GM12865 (cell line): ENCODE data around the gene DCDC2C.

ENCODE experiments used
- DNase-seq: peaks from one replicate; pipeline ENCODE4 v3.0.0; 2010; ENCODE audit warnings: low read depth
- H3K4me3 ChIP-seq: 2 replicates; pipeline ENCODE4 v1.5.1; 2011; ENCODE audit warnings: mild to moderate bottlenecking, low read depth, low read length, control low read depth
- CTCF ChIP-seq: IDR thresholded peaks from 2 replicates; pipeline ENCODE4 v1.5.1; 2011; ENCODE audit warnings: low read length, control low read depth, low read depth, inconsistent platforms; ENCODE audit not compliant: insufficient read depth; ENCODE audit errors: missing control alignments

DCDC2C gene

GRCh38 chr2:3768960-3769765 lies 65.8 kb downstream of the DCDC2C start:
- no peak for TF ChIP-seq CTCF
- no peak for DNase-seq
- no peak overlapping the region for H3K4me3 ChIP-seq

GRCh38 chr2:3769766-3770165 lies 66.4 kb downstream of the DCDC2C start:
- no peak for DNase-seq
- TF ChIP-seq CTCF, result no peak
- H3K4me3 ChIP-seq, result no peak overlapping the region

GRCh38 chr2:3770724-3771415 lies 67.5 kb downstream of the DCDC2C start:
- DNase-seq, result no peak
- H3K4me3 ChIP-seq, result no peak overlapping the region
- no peak for TF ChIP-seq CTCF

- H3K4me3 ChIP-seq, result no peak overlapping the region
- DNase-seq, result no peak
- TF ChIP-seq CTCF, result no peak
Measured at GRCh38 chr2:3771576-3771975, 68.2 kb downstream of the DCDC2C start.

GRCh38 chr2:3774336-3774735 lies 71.0 kb downstream of the DCDC2C start:
- no peak for TF ChIP-seq CTCF
- no peak overlapping the region for H3K4me3 ChIP-seq
- no peak for DNase-seq

GRCh38 chr2:3776311-3776710 lies 72.9 kb downstream of the DCDC2C start:
- H3K4me3 ChIP-seq, result no peak overlapping the region
- no peak for DNase-seq
- TF ChIP-seq CTCF, result no peak
